Measurements from ENCODE around the gene SPSB1.

The SPSB1 gene

GRCh38 chr1:9263984-9264872 is 28.5 kb upstream of the SPSB1 start:
- TF ChIP-seq, protein P1, sequence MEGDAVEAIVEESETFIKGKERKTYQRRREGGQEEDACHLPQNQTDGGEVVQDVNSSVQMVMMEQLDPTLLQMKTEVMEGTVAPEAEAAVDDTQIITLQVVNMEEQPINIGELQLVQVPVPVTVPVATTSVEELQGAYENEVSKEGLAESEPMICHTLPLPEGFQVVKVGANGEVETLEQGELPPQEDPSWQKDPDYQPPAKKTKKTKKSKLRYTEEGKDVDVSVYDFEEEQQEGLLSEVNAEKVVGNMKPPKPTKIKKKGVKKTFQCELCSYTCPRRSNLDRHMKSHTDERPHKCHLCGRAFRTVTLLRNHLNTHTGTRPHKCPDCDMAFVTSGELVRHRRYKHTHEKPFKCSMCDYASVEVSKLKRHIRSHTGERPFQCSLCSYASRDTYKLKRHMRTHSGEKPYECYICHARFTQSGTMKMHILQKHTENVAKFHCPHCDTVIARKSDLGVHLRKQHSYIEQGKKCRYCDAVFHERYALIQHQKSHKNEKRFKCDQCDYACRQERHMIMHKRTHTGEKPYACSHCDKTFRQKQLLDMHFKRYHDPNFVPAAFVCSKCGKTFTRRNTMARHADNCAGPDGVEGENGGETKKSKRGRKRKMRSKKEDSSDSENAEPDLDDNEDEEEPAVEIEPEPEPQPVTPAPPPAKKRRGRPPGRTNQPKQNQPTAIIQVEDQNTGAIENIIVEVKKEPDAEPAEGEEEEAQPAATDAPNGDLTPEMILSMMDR (conservative IDR thresholded peaks at IDR 0.05; ENCODE audit: low read depth), result no peak
- ChIA-PET POLR2A (ENCODE audit: low non-redundant PET) (no interaction called here), CTCF (interaction anchor here (0.5 to 1.0 kb wide), 3 partner anchors 14 to 1261 kb away, joined by 4 read pairs; no protein-coding TSS in a partner anchor)
- DNase-seq (ENCODE audit: low spot score), result no peak
- no peak overlapping the region for H3K27ac ChIP-seq

- TF ChIP-seq, protein P1 (conservative IDR thresholded peaks at IDR 0.05; ENCODE audit: low read depth), result no peak
- CTCF ChIA-PET, result interaction anchor here (0.6 to 1.0 kb wide), 2 partner anchors 222 to 226 kb away, joined by 3 to 4 read pairs; no protein-coding TSS in a partner anchor
- POLR2A ChIA-PET (ENCODE audit: low non-redundant PET), result no interaction called here
These were observed 27.7 kb upstream of the SPSB1 start for GRCh38 chr1:9265037-9265436.

GRCh38 chr1:9265968-9266367 is 26.7 kb upstream of the SPSB1 start:
- TF ChIP-seq, protein P1 (conservative IDR thresholded peaks at IDR 0.05; ENCODE audit: low read depth), result no peak
- H3K27ac ChIP-seq, result no peak overlapping the region
- no peak for DNase-seq (ENCODE audit: low spot score)
- ChIA-PET CTCF (interaction anchor here (1.6 to 2.6 kb wide), 2 partner anchors 10 to 225 kb away, joined by 4 to 30 read pairs; no protein-coding TSS in a partner anchor), POLR2A (ENCODE audit: low non-redundant PET) (no interaction called here)

More at GRCh38 chr1:9265037-9265436, 27.7 kb upstream of the SPSB1 start:
- no peak overlapping the region for H3K27ac ChIP-seq
- DNase-seq (ENCODE audit: low spot score), result no peak

DNA sequence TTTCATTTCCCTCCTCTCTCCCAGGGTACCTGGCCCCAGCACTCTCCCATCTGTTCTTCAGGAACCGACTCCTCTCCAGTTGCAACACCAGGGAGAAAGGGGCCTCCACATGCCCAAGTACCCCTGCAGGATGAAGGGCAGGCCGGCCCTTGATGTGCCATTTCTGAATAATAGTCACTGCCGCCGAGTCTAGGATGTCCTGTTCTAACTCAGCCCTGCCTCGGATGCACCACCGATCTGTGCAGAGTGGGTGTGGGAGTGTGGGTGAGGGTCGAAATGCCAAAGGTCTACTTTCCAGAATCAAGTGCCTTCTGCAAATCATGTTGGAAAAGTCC is 25.4 kb upstream of the SPSB1 start:
- ChIA-PET POLR2A (ENCODE audit: low non-redundant PET) (no interaction called here), CTCF (interaction anchor here (0.6 to 2.6 kb wide), 14 partner anchors 11 to 226 kb away, joined by 3 to 30 read pairs (median 4); no protein-coding TSS in a partner anchor)
- DNase-seq (ENCODE audit: low spot score), result no peak
- TF ChIP-seq, protein P1 (conservative IDR thresholded peaks at IDR 0.05; ENCODE audit: low read depth), result peak; percentile 19; the same call in 1 of the 2 replicates
- peak overlapping the region; percentile 29 for H3K27ac ChIP-seq

DNA sequence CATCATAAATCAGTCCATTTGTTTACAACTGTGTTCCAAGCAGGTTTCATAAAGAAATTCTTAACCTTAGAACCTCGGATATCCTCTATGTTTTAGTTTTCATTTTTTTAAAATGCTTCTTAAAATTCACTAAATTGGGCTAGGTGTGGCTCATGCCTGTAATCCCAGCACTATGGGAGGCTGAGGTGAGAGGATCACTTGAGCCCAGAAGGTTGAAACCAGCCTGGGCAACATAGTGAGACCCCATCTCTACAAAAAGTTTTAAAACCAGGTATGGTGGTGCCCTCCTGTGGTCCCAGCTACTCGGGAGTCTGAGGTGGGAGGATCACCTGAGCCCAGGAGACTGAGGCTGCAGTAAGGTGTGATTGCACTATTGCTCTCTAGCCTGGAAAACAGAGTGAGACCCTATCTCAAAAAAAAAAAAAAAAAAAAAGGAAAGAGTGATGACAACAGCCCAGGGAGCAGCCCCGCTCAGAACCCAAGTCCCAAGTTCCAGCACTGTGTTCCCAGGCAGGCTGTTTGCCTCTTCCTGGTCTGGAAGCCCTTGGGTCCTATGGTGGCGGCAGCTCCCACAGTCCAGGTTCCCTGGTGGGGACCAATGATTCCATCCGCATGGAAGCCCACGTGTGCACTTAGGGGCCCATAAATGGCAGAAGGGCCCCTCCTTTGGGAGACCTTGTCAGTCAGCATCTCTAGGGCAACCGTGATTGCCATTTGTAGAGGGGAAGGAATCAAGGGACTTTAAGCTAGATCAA is 24.7 kb upstream of the SPSB1 start:
- CTCF ChIA-PET, result interaction anchor here (0.5 to 2.6 kb wide), 5 partner anchors 24 to 223 kb away, joined by 3 to 30 read pairs (median 4); no protein-coding TSS in a partner anchor
- no peak for DNase-seq (ENCODE audit: low spot score)
- POLR2A ChIA-PET (ENCODE audit: low non-redundant PET), result no interaction called here
- TF ChIP-seq, protein P1 (conservative IDR thresholded peaks at IDR 0.05; ENCODE audit: low read depth), result no peak
- no peak overlapping the region for H3K27ac ChIP-seq

DNA sequence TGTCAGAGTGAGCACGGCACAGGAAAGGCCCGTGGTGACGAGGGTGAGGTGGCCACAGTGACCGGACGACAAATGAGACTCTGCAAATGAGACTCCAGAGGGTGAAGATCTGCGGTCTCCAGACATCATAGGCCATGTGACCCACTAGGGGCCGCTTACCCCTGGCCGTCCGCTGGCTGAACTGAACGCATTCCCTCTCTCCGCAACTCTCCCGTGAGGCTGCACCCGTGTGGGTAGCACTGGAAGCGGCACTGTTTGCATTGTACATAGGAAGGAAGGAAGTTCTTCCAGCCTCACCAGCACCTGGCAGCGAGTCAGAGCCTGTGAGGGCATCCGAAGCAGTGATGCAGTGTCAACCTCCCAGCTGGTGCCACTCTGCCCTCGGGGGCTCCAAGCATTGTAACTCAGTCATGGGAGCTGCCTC is 23.6 kb upstream of the SPSB1 start:
- ChIA-PET POLR2A (ENCODE audit: low non-redundant PET) (no interaction called here), CTCF (interaction anchor here (0.5 to 2.6 kb wide), 2 partner anchors 188 to 222 kb away, joined by 3 to 12 read pairs; no protein-coding TSS in a partner anchor)
- H3K27ac ChIP-seq, result peak overlapping the region; percentile 45; the same call in 1 of the 2 replicates
- DNase-seq (ENCODE audit: low spot score), result no peak
- TF ChIP-seq, protein P1 (conservative IDR thresholded peaks at IDR 0.05; ENCODE audit: low read depth), result no peak
